HG02981 (cell line): ENCODE results near the gene RNH1.

ENCODE experiments used
- ATAC-seq: cut with Tn5 transposase; IDR thresholded peaks from one replicate; pipeline ENCODE4 v1.9.1; 2021; ENCODE audit warnings: mild to moderate bottlenecking, moderate library complexity; ENCODE audit not compliant: unreplicated experiment

The RNH1 gene

GRCh38 chr11:499201-500076 is 7.6 kb downstream of the RNH1 start:
- ATAC-seq, result no peak

GRCh38 chr11:498297-499181 is 8.5 kb downstream of the RNH1 start:
- ATAC-seq, result no peak

- no peak for ATAC-seq
Observed at GRCh38 chr11:497565-498296, 9.3 kb downstream of the RNH1 start.

GRCh38 chr11:496834-497564 is 10.0 kb downstream of the RNH1 start:
- no peak for ATAC-seq

GRCh38 chr11:495537-495931 is 11.5 kb downstream of the RNH1 start:
- ATAC-seq, result no peak

- no peak for ATAC-seq
Observed at GRCh38 chr11:494761-495536, 12.1 kb downstream of the RNH1 start.

- ATAC-seq, result no peak
Observed at GRCh38 chr11:492427-493226, 14.4 kb downstream of the RNH1 start.

GRCh38 chr11:491358-491757 is 15.7 kb downstream of the RNH1 start:
- no peak for ATAC-seq

- ATAC-seq, result no peak
Observed at GRCh38 chr11:490930-491260, 16.1 kb downstream of the RNH1 start.

- no peak for ATAC-seq
Observed at GRCh38 chr11:490186-490929, 16.7 kb downstream of the RNH1 start.

GRCh38 chr11:489610-490185 is 17.3 kb downstream of the RNH1 start:
- no peak for ATAC-seq

- ATAC-seq, result no peak
Observed at GRCh38 chr11:488992-489391, 18.1 kb downstream of the RNH1 start.

GRCh38 chr11:488579-488978 is 18.5 kb downstream of the RNH1 start:
- no peak for ATAC-seq

- ATAC-seq, result no peak
Observed at GRCh38 chr11:488062-488461, 19.0 kb downstream of the RNH1 start.

GRCh38 chr11:487571-488021 is 19.4 kb downstream of the RNH1 start:
- no peak for ATAC-seq

GRCh38 chr11:486189-486588 is 20.9 kb downstream of the RNH1 start:
- ATAC-seq, result no peak

GRCh38 chr11:484616-485015 is 22.4 kb downstream of the RNH1 start:
- no peak for ATAC-seq

- no peak for ATAC-seq
Observed at GRCh38 chr11:479311-479710, 27.7 kb downstream of the RNH1 start.
